GM23338 (cell line): Measurements from ENCODE around the gene TTC39B.

ENCODE experiments used
- EZH2 ChIP-seq: fragments of 200-600 bp; sonication (generic); IDR thresholded peaks from one replicate; pipeline ENCODE4 v1.8.0; 2017; ENCODE audit warnings: antibody characterized with exemption, mild to moderate bottlenecking, low read depth; ENCODE audit not compliant: unreplicated experiment
- EZH2phosphoT487 ChIP-seq: fragments of 200-600 bp; sonication (generic); IDR thresholded peaks from one replicate; pipeline ENCODE4 v1.8.1; 2018; ENCODE audit warnings: antibody characterized with exemption; ENCODE audit not compliant: unreplicated experiment
- JUNB ChIP-seq: IDR thresholded peaks from one replicate; pipeline ENCODE4 v1.6.1; 2016; ENCODE audit warnings: antibody characterized with exemption; ENCODE audit not compliant: unreplicated experiment
- POLR2AphosphoS5 ChIP-seq: IDR thresholded peaks from 2 replicates; pipeline ENCODE4 v1.6.1; 2016; ENCODE audit warnings: antibody characterized with exemption, low read depth
- TF ChIP-seq, protein P1 (sequence below), 2 experiments: fragments of 200-600 bp in 1 of 2; sonication (generic) in 1 of 2; conservative IDR thresholded peaks; 2 replicates each; pipeline versions ENCODE4 v1.5.1 to v1.6.1; 2016 to 2017; ENCODE audit warnings: antibody characterized with exemption in 2 of 2, low read depth in 2 of 2, mild to moderate bottlenecking in 2 of 2, moderate library complexity in 1 of 2

DNA sequence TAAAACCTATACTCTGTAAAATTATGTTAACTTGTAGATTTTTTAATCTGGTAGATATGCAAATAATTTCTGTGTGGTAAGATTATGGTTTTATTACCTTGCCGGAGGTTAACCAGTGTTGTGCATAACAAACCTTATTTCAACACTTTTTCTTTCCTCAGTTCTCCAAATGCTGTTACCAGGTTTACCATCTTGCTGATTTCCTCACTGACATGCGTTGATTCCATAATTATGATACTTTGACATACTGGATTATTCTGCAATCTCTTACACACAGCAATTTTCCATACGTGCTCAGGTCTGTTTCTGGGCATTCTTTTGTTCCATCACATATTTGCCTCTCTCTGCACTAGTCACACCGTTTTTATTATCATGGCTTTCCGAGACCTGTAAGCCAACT lies 77.6 kb downstream of the TTC39B start:
- TF ChIP-seq, protein P1, sequence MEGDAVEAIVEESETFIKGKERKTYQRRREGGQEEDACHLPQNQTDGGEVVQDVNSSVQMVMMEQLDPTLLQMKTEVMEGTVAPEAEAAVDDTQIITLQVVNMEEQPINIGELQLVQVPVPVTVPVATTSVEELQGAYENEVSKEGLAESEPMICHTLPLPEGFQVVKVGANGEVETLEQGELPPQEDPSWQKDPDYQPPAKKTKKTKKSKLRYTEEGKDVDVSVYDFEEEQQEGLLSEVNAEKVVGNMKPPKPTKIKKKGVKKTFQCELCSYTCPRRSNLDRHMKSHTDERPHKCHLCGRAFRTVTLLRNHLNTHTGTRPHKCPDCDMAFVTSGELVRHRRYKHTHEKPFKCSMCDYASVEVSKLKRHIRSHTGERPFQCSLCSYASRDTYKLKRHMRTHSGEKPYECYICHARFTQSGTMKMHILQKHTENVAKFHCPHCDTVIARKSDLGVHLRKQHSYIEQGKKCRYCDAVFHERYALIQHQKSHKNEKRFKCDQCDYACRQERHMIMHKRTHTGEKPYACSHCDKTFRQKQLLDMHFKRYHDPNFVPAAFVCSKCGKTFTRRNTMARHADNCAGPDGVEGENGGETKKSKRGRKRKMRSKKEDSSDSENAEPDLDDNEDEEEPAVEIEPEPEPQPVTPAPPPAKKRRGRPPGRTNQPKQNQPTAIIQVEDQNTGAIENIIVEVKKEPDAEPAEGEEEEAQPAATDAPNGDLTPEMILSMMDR (conservative IDR thresholded peaks at IDR 0.05; ENCODE audit: low read depth in 2 of 2), result no peak
- TF ChIP-seq POLR2AphosphoS5 (no peak), JUNB (no peak), EZH2phosphoT487 (no peak), EZH2 (no peak)
